CD4-positive, alpha-beta T cell treated with Interleukin-17A for 1 hour (primary cell): Measurements from ENCODE around the gene RAB3IL1.
"Not testable (repeated sequence)": the region's sequence is repeated elsewhere in the genome, so short reads cannot be mapped to it uniquely, and the experiment has no call there.

ENCODE experiments used
- DNase-seq: peaks from one replicate; pipeline ENCODE4 v3.0.0-alpha.2; 2020

The RAB3IL1 gene, protein sequence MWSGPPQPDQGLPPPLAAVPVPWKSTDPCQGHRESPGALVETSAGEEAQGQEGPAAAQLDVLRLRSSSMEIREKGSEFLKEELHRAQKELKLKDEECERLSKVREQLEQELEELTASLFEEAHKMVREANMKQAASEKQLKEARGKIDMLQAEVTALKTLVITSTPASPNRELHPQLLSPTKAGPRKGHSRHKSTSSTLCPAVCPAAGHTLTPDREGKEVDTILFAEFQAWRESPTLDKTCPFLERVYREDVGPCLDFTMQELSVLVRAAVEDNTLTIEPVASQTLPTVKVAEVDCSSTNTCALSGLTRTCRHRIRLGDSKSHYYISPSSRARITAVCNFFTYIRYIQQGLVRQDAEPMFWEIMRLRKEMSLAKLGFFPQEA

DNA sequence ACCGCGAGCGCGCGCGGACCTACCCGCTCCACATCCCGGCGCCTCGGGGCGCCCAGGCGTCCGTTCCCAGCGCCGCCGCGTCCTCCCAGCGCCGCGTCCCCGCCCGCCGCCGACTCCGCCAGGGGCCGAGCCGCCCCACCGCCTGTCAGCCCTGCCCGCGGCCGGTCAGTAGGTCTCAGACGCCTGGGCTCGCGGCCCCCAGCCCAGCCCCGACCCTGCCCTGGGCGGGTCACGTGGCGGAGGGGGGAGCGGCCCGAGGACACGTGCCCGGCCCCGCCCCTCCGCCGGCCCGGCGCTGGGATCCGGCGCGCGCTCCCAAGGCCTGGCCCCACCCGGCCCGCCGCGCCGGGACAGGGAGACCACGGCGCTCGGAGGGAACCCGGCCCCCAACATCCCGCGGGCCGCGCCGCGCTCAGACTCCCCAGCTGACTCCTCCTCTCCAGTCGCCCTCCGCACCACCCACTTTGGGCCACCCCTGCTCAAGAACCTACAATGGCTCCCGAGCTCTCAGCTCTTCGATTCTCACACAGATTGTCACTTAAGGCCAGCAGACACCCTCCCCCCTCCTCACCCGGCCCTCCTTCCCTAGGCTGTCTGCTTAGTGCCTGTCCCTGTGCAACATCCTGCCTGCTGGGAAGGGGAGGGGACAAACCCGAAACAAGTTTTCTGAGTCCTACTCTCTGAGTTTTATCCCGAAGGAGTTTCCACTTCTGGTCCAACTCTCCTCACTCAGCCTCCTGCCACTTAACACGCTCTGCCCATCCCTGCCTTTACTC lies at the start of gene RAB3IL1:
TSS of gene RAB3IL1 (minus strand) at position 233 of the 776 bp plus-strand sequence. CDS start at position 34, 199 bp downstream.
- DNase-seq, result no peak

DNA sequence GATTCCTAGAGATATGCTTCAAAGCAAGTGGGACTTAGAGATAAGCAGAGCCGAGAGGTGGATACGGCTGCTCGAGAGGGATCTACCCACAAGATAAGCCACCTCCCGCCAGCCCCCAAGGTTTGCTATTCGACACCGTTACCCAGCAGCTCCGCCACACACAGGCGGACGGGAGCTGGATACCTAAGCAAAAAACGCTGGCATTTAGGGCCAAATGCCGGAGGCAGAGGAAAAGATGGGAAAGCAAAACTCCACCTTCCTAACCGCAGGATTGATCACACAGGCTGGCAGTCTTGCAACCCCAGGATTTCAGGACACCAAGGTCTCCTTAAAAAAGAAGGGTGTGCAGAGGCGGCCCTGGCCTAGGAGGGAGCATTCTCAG lies 49.4 kb upstream of the RAB3IL1 start:
- peak; percentile 60 for DNase-seq

DNA sequence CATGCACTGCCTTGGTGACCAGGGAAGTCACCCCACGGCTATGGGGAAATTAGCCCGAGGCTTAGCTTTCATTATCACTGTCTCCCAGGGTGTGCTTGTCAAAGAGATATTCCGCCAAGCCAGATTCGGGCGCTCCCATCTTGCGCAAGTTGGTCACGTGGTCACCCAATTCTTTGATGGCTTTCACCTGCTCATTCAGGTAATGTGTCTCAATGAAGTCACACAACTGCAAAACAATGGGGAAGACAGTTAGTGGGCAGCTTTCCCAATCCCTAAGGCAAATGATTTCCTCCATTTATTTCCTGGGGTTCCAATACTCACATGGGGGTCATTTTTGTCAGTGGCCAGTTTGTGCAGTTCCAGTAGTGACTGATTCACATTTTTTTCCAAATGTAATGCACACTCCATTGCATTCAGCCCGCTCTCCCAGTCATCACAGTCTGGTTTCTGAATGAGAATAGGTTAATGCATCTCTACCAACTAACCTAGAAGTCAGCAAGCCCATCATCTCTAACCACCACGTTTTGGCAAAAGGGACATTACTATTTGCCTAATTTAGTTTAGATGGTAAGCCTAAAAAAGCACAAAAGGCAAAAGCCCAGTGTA lies 47.4 kb upstream of the RAB3IL1 start:
- DNase-seq, result peak; percentile 34

DNA sequence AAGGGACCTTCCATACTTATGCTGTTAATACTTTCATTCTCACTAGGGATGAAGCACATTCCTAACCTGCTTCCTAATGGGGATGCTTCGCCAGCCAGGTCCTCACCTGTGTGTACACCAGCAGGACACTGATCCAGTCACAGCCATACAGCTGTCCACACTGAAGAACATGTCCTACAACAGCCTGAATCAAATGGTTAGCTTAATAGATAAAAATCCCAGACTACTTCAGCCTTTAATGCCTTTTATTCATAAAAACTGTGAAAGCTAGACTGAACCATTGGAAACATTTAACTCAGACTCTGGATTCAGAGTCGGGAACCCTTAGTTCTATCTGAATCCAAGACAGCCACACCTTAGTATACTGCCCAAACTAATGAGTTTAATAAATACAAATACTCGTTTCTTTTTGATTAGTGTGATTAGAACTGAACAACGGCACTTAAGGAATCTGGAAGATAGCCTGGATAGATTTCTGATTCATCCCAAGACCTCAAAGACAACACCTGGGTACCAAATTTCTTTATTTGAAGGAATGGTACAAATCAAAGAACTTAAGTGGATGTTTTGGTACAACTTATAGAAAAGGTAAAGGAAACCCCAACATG lies 46.8 kb upstream of the RAB3IL1 start:
- peak; percentile 49 for DNase-seq

DNA sequence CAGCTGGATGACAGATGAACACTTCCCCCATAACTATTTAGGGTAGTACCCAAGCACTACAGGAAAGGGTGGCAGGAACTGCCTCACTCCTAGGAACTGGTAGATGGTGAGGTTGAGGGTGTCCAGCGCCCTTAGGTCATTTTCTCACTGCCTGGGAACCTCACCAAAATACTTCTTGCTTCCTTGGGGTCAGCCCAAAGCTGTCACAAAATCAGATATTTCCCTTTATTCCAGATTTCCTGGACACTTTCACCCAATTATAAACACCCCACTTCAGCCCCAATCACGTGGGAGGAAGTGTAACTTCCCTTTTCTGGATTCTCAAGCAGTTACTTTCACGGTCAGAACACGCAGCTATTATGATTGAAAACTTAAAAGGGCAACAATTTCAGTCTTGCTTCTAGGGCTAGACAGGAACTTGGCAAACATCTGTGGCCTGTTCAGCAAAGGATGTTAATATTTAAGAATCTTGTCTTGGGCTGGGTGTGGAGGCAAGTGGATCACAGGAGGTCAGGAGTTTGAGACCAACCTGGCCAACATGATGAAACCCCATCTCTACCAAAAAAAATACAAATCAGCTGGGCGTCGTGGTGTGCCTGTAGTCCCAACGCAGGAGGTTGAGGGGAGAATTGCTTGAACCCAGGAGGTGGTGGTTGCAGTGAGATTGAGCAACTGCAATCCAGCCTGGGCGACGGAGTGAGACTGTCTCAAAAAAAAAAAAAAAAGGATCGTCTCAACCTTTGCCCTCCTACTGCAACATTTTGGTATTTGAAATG lies 46.1 kb upstream of the RAB3IL1 start:
- DNase-seq, result peak; percentile 63

DNA sequence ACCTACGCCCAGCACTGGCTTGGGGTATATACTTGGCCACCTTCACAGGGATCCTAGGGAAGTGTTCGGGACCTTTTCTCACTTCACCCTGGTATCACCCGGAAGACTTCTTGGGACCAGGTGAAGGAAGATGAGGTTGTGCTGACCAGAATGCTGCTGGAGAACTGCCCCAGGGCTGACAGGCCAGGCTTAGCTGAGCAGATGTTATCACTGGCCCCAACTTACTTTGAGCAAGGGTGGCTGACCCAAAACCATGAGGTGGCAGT lies 45.6 kb upstream of the RAB3IL1 start:
- no peak for DNase-seq

DNA sequence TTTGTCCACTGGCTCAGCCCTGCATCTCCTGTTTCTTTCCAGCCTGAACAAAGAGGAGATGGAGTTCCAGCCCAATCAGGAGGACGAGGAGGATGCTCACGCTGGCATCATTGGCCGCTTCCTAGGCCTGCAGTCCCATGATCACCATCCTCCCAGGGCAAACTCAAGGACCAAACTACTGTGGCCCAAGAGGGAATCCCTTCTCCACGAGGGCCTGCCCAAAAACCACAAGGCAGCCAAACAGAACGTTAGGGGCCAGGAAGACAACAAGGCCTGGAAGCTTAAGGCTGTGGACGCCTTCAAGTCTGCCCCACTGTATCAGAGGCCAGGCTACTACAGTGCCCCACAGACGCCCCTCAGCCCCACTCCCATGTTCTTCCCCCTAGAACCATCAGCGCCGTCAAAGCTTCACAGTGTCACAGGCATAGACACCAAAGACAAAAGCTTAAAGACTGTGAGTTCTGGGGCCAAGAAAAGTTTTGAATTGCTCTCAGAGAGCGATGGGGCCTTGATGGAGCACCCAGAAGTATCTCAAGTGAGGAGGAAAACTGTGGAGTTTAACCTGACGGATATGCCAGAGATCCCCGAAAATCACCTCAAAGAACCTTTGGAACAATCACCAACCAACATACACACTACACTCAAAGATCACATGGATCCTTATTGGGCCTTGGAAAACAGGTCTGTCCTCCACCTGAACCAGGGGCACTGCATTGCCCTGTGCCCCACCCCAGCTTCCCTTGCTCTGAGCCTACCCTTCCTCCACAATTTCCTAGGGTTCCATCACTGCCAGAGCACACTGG lies 45.0 kb upstream of the RAB3IL1 start:
- no peak for DNase-seq

DNA sequence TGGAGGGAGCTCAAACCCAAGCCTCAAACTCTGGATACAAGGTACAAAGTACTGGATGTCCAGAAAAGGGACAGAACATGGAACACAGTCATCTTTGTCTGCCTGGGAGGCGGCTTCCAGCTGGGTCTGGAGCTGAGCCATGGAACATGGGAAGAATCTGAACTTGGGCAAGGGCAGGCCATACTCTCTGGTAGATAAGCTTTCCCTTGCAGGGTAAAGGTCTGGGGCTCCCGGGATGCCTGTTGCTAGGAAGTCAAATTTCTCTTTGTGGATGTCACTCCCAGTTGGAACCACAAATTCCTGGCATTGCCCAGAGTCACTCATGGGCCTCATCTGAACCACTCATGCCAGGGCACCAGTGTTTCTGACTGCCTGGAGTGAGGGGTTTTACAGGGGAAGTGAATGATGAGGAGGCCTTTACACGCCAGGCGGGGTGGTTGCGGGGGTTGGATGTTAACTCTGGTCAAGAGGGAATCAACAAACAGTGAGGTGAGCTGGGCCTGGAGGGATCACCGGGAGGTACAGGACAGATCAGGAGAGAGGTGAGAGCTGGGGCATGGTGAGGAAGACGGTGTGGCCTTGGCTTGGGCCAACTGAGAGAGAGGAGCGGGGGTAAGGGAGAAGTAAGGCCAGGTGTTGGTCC lies 44.3 kb upstream of the RAB3IL1 start:
- DNase-seq, result no peak

DNA sequence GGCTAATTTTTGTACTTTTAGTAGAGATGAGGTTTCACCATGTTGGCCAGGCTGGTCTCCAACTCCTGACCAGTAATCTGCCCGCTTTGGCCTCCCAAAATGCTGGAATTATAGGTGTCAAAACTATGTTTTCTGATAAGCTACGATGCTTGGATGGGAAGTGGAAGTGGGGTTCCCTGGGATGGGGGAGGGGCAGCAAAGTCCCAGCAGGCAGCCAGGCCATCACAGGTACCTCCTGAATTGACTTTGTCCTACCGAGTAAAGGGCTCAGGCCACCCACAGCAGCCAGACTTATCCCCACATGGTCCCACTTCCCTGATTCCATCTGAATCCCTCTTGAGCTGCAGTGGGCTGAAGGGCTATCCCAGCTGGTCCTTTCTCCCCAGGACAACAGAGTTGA lies 43.2 kb upstream of the RAB3IL1 start:
- DNase-seq, result no peak

DNA sequence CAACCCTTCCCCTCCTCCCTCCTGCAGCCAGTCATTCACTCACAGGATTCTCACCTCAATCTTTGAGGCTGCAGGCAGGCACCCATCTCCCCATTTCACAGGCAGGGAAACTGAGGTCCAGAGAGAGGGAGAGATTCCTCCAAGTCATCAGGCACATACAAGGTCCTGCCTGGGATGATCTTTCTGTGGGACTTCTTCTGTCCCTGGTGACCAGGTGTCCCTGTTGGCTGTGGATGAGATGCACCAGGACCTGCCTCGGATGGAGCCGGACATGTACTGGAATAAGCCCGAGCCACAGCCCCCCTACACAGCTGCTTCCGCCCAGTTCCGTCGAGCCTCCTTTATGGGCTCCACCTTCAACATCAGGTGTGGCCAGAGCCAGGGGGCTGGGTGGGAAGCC lies 42.3 kb upstream of the RAB3IL1 start:
- no peak for DNase-seq

DNA sequence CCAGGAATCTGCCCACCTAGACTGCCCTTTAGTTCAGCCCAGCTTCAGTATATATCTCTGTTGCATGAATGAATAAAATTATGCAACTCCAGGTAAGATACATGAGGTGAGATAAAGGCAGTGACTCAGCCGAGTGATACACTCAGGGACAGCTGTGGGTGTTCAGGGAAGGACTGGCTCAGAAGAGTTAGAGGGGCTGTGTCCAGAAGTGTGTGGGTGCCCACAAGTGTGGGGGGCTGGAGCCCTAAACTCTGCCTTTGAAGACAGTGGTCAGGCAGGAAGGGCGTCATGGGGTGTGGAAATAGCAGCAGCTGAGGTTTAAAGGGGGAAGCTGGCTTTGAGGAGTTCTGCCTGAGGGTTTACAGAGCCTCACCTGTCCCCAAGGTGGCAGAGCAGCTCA lies 41.7 kb upstream of the RAB3IL1 start:
- no peak for DNase-seq

DNA sequence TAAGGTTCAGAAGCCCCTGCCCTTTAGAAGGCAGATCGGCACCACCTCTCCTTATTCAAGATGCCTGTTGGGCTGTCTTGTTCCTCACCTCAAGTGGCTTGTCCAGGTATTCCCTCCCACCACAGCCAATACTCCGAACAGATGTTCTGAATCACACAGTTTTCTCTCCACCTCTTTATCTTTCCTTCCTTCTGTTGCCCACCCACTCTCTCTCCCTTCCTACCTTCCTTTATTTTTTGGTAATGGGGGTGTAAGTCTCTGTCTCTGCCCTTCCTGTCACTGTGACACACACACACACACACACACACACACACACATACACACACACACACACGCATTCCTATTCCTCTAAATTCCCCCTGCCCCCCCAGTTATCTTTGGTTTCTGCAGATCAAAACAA lies 41.2 kb upstream of the RAB3IL1 start:
- no peak for DNase-seq

DNA sequence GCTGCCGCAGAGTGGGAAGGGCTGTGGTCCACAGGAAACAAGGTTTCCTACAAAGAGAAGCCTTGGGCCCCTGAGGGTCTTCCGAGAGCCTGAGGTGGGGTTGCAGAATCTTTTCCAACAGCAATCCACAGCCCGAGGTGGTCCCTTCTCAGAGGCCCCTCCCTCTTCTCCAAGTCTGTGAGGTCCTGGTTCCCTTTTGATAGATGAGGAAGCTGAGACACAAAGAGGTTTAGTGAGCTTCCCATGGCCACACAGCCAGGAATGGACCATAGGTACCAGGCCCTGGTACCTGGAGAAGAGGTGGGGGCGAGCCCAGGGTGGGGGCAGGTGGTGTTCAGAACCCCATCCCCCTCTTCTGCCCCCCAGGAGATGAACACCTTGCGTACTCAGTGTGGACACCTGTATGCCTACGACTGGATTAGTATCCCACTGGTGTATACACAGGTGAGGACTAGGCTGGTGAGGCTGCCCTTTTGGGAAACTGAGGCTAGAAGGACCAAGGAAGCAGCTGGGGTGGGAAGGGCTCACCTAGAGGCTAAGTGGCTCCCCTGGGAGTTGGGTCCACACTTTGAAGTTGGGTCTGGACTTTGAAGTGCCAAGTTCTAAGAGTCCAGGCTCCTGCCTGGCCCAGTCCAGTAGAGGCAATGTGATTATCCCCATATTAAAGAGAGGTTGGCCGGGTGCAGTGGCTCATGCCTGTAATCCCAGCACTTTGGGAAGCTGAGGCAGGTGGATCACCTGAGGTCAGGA lies 39.8 kb upstream of the RAB3IL1 start:
- DNase-seq, result no peak

DNA sequence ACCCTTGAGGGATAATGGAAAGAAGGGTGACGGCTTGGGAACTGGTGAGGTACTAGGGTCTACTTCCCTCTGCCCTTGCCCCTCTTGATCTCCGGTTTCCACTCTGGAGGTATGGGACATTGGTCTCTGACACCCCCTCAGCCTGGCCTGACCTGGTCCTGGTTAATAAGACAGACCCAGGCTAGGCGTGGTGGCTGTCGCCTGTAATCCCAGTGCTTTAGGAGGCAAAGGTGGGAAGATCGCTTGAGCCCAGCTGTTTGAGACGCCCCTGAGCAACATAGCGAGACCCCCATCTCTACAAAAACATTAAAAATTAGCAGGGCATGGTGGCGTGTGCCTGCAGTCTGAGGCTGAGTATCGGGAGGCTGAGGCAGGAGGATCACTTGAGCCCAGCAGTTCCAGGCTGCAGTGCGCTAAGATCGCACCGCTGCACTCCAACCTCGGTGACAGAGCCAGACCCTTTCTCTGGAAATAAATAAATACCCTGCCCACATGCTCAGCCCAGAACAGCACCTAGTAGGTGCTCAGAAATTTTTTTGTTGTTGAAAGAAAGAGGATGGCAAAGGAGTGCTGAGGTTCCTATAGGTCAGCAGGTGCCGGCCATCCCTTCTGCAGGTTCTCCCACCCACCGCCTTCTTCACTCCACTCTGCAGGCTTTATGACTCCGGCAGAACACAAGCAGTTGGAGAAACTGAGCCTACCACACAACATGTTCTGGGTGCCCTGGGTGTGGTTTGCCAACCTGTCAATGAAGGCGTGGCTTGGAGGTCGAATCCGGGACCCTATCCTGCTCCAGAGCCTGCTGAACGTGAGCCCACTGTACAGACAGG lies 39.0 kb upstream of the RAB3IL1 start:
- DNase-seq, result no peak

DNA sequence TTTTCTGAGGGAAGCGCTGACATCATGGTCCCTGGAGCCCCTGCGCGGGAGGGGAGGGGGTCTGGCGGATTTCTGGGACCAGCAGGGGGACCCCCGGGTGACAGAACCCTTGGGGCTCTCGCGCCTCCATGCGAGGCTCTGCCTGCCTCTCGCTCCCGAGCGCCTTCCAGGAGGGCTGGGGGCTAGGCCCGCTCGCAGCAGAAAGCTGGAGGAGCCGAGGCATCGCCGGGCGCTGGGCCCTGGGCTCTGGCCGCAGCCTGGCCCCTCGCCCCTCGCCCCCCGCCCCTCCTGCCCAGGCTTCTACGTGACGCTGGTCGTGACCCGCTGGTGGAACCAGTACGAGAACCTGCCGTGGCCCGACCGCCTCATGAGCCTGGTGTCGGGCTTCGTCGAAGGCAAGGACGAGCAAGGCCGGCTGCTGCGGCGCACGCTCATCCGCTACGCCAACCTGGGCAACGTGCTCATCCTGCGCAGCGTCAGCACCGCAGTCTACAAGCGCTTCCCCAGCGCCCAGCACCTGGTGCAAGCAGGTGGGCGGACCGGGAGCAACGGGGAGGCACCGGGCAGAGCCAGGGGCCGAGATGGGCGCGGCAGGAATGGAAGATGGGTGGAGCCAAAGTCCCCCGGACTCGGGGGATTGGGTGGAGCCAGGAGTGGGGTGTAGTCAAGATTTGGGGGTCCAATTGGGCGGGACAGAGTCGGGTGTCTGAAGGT lies 38.2 kb upstream of the RAB3IL1 start:
- DNase-seq, result peak; percentile 34

DNA sequence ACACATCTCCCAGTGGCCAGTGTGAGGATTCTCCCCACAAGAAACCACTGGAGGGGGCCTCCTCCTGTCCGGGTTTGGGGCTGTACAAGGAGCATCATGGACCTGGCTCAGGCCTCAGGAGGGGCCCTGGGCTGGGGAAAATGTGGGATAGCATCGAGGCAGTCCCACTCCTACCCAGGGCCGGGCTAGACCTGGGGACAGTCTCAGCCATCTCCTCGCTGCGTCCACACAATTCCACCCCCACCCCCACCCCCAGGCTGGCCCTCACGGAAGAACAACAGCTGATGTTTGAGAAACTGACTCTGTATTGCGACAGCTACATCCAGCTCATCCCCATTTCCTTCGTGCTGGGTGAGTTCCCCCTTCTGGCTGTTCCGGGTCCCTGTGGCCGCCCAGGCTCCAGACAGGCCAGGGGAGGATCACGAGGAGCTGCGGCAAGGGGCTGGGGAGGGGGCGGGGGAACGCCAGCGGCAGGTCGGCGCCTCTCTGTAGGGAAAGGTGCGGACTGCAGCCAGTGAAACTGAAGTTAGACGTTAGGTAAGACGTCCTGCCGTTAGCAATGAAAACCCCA lies 37.6 kb upstream of the RAB3IL1 start:
- peak; percentile 33 for DNase-seq

DNA sequence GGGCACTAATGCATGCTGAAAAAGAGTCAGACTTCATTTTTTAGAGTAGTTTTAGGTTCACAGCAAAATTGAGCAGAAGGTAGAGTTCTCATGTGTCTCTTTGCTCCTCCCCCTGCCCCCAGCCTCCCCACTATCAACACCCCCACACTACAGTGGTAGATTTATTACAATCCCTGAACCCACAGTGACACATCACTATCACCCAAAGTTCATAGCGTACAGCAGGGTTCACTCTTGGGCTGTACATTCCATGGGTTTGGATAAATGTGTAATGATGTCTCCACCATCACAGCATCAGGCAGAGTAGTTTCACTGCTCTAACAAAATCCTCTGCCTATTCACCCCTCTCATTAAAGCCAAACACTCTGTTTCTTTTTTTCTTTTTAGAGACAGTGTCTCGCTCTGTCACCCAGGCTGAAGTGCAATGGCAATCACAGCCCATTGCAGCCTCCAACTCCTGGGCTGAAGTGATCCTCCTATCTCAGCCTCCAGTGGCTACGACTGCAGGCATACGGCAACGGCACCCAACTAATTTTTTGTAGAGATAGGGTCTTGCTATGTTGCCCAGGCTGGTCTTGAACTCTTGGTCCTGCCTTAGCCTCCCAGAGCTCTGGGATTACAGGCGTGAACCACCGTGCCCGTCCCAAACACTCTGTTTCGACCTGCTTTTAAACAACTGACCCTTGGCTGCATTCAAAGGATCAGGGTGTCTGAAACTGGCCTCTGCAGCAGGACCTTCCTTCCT lies 36.9 kb upstream of the RAB3IL1 start:
- DNase-seq, result no peak

DNA sequence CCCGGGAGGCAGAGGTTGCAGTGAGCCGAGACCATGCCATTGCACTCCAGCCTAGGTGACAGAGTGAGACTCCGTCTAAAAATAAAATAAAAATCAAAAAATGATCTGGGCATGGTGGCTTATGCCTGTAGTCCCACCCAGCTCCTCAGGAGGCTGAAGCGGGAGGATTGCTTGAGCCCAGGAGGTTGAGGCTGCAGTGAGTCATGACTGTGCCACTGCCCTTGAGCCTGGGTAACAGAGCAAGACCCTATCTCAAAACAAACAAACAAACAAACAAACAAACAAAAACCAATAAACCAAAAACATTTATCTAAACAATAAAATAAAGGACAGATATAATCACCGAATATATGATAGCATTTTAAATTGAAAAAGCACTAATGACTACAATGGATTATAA lies 36.3 kb upstream of the RAB3IL1 start:
- DNase-seq, result not testable (repeated sequence)
